GM15510 (cell line): ENCODE measurements around the gene HACD4.

Experiments used
- POLR2A ChIP-seq: IDR thresholded peaks from 3 replicates; pipeline ENCODE4 v1.6.1; 2011; ENCODE audit warnings: borderline replicate concordance; ENCODE audit not compliant: insufficient read length; ENCODE audit errors: extremely low read depth

HACD4 gene

GRCh38 chr9:21030389-21031035 lies 928 bp downstream of the HACD4 start:
- TF ChIP-seq POLR2A, result no peak

- TF ChIP-seq POLR2A, result no peak
Measured at GRCh38 chr9:21029661-21030060, 1.8 kb downstream of the HACD4 start.

- TF ChIP-seq POLR2A, result no peak
Measured at GRCh38 chr9:21028466-21028865, 3.0 kb downstream of the HACD4 start.

- no peak for TF ChIP-seq POLR2A
Measured at GRCh38 chr9:21027295-21027694, 4.1 kb downstream of the HACD4 start.

- no peak for TF ChIP-seq POLR2A
Measured at GRCh38 chr9:21023861-21024260, 7.6 kb downstream of the HACD4 start.

- no peak for TF ChIP-seq POLR2A
Measured at GRCh38 chr9:21018177-21018576, 13.3 kb downstream of the HACD4 start.

- no peak for TF ChIP-seq POLR2A
Measured at GRCh38 chr9:21016701-21017491, 14.5 kb downstream of the HACD4 start.

GRCh38 chr9:21015995-21016394 lies 15.4 kb downstream of the HACD4 start:
- no peak for TF ChIP-seq POLR2A

- no peak for TF ChIP-seq POLR2A
Measured at GRCh38 chr9:21015129-21015815, 16.2 kb downstream of the HACD4 start.

GRCh38 chr9:21002040-21002439 lies 29.4 kb downstream of the HACD4 start:
- TF ChIP-seq POLR2A, result no peak

GRCh38 chr9:21001581-21001980 lies 29.9 kb downstream of the HACD4 start:
- no peak for TF ChIP-seq POLR2A

- no peak for TF ChIP-seq POLR2A
Measured at GRCh38 chr9:20997503-20998076, 33.9 kb downstream of the HACD4 start.

GRCh38 chr9:20996809-20997208 lies 34.6 kb downstream of the HACD4 start:
- no peak for TF ChIP-seq POLR2A

- TF ChIP-seq POLR2A, result no peak
Measured at GRCh38 chr9:20995616-20996015, 35.8 kb downstream of the HACD4 start.

GRCh38 chr9:20994486-20994885 lies 37.0 kb downstream of the HACD4 start:
- no peak for TF ChIP-seq POLR2A
